GM23248 (cell line): ENCODE results near the gene LDB2. TPM values are rescaled to one million over a fixed set of nuclear protein-coding genes. Genes with fewer than 3 reads are reported as not detected.

Experiments used
- DNase-seq: peaks from one replicate; pipeline ENCODE4 v3.0.0-alpha.2; 2015
- H2AFZ ChIP-seq: fragments of 200-600 bp; sonication (generic); 2 replicates; pipeline ENCODE4 v1.6.1; 2016; ENCODE audit warnings: antibody characterized with exemption
- H3F3A ChIP-seq: fragments of 200-600 bp; sonication (generic); 2 replicates; pipeline ENCODE4 v1.6.1; 2016; ENCODE audit warnings: mild to moderate bottlenecking, antibody characterized with exemption, mixed run types; ENCODE audit not compliant: insufficient read depth
- H3K27ac ChIP-seq: fragments of 200-600 bp; sonication (generic); 2 replicates; pipeline ENCODE4 v1.5.1; 2016; ENCODE audit warnings: mild to moderate bottlenecking
- H3K27me3 ChIP-seq: fragments of 200-600 bp; sonication (generic); replicated peaks from 2 replicates; pipeline ENCODE4 v1.6.1; 2016; ENCODE audit warnings: mild to moderate bottlenecking; ENCODE audit not compliant: insufficient read depth
- H3K36me3 ChIP-seq: fragments of 200-600 bp; sonication (generic); 2 replicates; pipeline ENCODE4 v1.6.1; 2016; ENCODE audit warnings: low read depth, mild to moderate bottlenecking
- H3K4me1 ChIP-seq: fragments of 200-600 bp; sonication (generic); 2 replicates; pipeline ENCODE4 v1.6.1; 2016; ENCODE audit warnings: mild to moderate bottlenecking; ENCODE audit not compliant: insufficient read depth
- H3K4me2 ChIP-seq: fragments of 200-600 bp; sonication (generic); one replicate; pipeline ENCODE4 v1.6.1; 2016; ENCODE audit warnings: mild to moderate bottlenecking; ENCODE audit not compliant: unreplicated experiment
- H3K4me3 ChIP-seq: fragments of 200-600 bp; sonication (generic); 2 replicates; pipeline ENCODE4 v1.5.1; 2016; ENCODE audit warnings: mild to moderate bottlenecking
- H3K79me2 ChIP-seq: fragments of 200-600 bp; sonication (generic); 2 replicates; pipeline ENCODE4 v1.6.1; 2016; ENCODE audit warnings: mild to moderate bottlenecking; ENCODE audit not compliant: insufficient read depth
- H3K9ac ChIP-seq: fragments of 200-600 bp; sonication (generic); 2 replicates; pipeline ENCODE4 v1.6.1; 2016; ENCODE audit warnings: mild to moderate bottlenecking
- H3K9me2 ChIP-seq: fragments of 200-600 bp; sonication (generic); 2 replicates; pipeline ENCODE4 v1.6.1; 2016; ENCODE audit warnings: mixed run types, mild to moderate bottlenecking, moderate library complexity; ENCODE audit not compliant: insufficient read depth
- H3K9me3 ChIP-seq: fragments of 200-600 bp; sonication (generic); one replicate; pipeline ENCODE4 v1.6.1; 2017; ENCODE audit warnings: low read depth
- H4K20me1 ChIP-seq: fragments of 200-600 bp; sonication (generic); 2 replicates; pipeline ENCODE4 v1.6.0; 2016; ENCODE audit not compliant: insufficient read depth
- EZH2 ChIP-seq: fragments of 200-600 bp; sonication (generic); IDR thresholded peaks from 2 replicates; pipeline ENCODE4 v1.6.1; 2018; ENCODE audit warnings: antibody characterized with exemption, mild to moderate bottlenecking; ENCODE audit not compliant: insufficient read depth, poor library complexity, severe bottlenecking
- EZH2phosphoT487 ChIP-seq: fragments of 200-600 bp; sonication (generic); IDR thresholded peaks from 2 replicates; pipeline ENCODE4 v1.6.1; 2018; ENCODE audit warnings: antibody characterized with exemption, moderate library complexity, mild to moderate bottlenecking, low read depth; ENCODE audit not compliant: insufficient read depth
- WGBS, 2 experiments: methylation state at CpG; one replicate each; pipeline ENCODE4 v1.1.6; 2015 to 2017; ENCODE audit warnings: low lambda C conversion rate in 2 of 2, low coverage in 1 of 2; ENCODE audit errors: missing lambda C conversion rate in 2 of 2; 5-methylcytosine and 5-hydroxymethylcytosine counted together
- in situ Hi-C: fragments of 300-500 bp; cut with MboI; formaldehyde crosslinking; loops from 2 replicates; pipeline ENCODE4 v1.15.0; 2020
- polyA plus RNA-seq: library from polyadenylated mRNA; unstranded; fragments of >200 nt; fragmentation: Nextera tagmentation; extraction: Ambion mirVana; gene quantifications from 2 replicates; pipeline ENCODE4 v1.2.1, GENCODE V29; 2016
- total RNA-seq: library from RNA; depleted of rRNA; stranded (reverse); fragments of >200 nt; shearing (Covaris generic); gene quantifications from 2 replicates; pipeline ENCODE4 v1.2.3, GENCODE V29; 2014; rRNA removed

The LDB2 gene
- total RNA-seq (76.6 and 79.7 TPM in 2 replicates), polyA plus RNA-seq (48.6 and 52.8 TPM in 2 replicates)

DNA sequence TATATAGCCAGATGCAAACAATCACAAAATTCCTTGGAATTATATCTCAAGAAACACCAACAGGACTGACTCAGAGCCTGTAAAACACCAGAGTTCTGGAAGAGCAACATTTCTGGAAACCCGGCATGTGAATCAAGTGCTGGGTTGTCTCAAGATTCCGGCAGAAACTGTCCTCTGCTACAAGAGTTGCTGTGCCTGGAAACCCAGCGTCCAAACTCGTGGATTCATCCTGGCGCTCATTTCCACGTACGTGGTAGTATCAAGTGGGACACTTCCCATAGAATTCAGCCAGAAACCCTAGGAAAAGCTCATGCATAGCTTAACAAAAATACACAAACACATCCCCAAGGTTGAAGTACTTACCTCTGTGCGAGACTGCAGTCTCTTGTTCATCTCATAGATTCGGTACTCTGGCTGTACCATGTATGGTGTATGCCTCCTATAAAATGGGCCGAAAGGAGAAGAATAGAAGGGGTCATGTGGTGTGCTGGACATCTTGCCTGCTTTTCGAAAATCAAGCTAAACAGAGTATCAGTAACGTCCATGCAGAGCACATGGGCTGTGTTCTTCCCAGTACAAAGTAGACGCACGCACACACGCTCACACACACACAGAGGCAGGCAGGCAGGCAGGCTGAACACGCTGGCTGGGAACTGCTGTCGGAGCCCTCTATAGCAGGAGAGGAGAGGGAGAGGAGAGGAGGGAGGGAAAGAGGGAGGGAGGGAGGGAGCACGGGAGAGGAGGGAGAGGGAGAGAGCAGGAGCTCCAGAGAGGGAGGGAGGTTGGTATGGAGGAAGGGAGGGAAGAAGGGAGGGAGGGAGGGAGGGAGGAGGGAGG, at the start of gene LDB2:
Gene LDB2, minus strand, starts transcription at position 655 of the 837 bp plus-strand sequence.
- no peak for TF ChIP-seq EZH2
- no peak for TF ChIP-seq EZH2phosphoT487
- in situ Hi-C loops: no loop called here
- no peaks in the 10 kb centered on the region for H3K27me3 ChIP-seq
- no peaks in the 10 kb centered on the region for H3K9me3 ChIP-seq
- H3K36me3 ChIP-seq: no peaks in the 10 kb centered on the region
- H3K9me2 ChIP-seq: no peaks in the 10 kb centered on the region
- peaks cover 57% of the 10 kb centered on the region for H3F3A ChIP-seq
- peak; percentile 83 for DNase-seq
- 1 to 2% methylated on average over 17 to 18 of the region's 18 CpGs for WGBS, 2 experiments
- H3K9ac ChIP-seq: peak within 1 kb of the TSS; percentile 81
- peak within 1 kb of the TSS; percentile 84 for H2AFZ ChIP-seq
- H4K20me1 ChIP-seq: no peaks in the 10 kb centered on the region
- H3K4me2 ChIP-seq: peak within 1 kb of the TSS; percentile 99
- H3K27ac ChIP-seq: peak within 1 kb of the TSS; percentile 74
- peak within 1 kb of the TSS; percentile 88 for H3K4me3 ChIP-seq
- peaks cover 47% of the 10 kb centered on the region for H3K79me2 ChIP-seq
- peaks cover 35% of the 10 kb centered on the region for H3K4me1 ChIP-seq

DNA sequence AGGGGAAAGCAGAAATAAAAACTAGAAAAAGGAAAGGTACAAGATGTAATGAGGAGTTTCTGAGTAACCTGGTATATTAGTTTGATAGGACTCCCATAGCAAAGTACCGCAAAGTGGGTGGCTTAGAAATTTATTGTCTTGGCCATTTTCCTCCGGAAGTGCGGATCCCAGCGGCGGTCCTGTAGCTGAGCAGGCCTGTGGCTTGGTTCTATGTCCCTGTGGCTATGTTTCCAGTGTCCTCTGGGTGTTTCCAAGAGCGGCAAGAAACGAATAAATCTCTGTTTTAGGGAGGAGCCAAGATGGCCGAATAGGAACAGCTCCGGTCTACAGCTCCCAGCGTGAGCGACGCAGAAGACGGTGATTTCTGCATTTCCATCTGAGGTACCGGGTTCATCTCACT, 44.0 kb upstream of the LDB2 start:
- H3K9ac ChIP-seq: no peak overlapping the region
- no peak for TF ChIP-seq EZH2
- TF ChIP-seq EZH2phosphoT487: no peak
- H3K4me3 ChIP-seq: no peak overlapping the region
- H3K4me1 ChIP-seq: no peaks in the 10 kb centered on the region
- H3K27me3 ChIP-seq: no peaks in the 10 kb centered on the region
- no peak overlapping the region for H2AFZ ChIP-seq
- in situ Hi-C loops: no loop called here
- no peak overlapping the region for H3K4me2 ChIP-seq
- H4K20me1 ChIP-seq: no peaks in the 10 kb centered on the region
- H3K79me2 ChIP-seq: no peaks in the 10 kb centered on the region
- no peak for DNase-seq
- H3K9me3 ChIP-seq: no peaks in the 10 kb centered on the region
- 90 to 91% methylated on average over 13 of the region's 14 CpGs for WGBS, 2 experiments
- no peaks in the 10 kb centered on the region for H3F3A ChIP-seq
- H3K9me2 ChIP-seq: no peaks in the 10 kb centered on the region
- no peaks in the 10 kb centered on the region for H3K36me3 ChIP-seq
- H3K27ac ChIP-seq: no peak overlapping the region

GRCh38 chr4:16939178-16939577, 40.7 kb upstream of the LDB2 start:
- 82% methylated on average over 2 of the region's 2 CpGs for WGBS, 2 experiments
- Histone ChIP-seq H3K9me3 (no peaks in the 10 kb centered on the region), H4K20me1 (no peaks in the 10 kb centered on the region), H3K4me1 (no peaks in the 10 kb centered on the region), H3K4me3 (no peak overlapping the region), H2AFZ (no peak overlapping the region), H3K9me2 (no peaks in the 10 kb centered on the region), H3K79me2 (no peaks in the 10 kb centered on the region), H3K4me2 (no peak overlapping the region), H3F3A (no peaks in the 10 kb centered on the region), H3K27ac (no peak overlapping the region), H3K9ac (no peak overlapping the region), H3K27me3 (no peaks in the 10 kb centered on the region), H3K36me3 (no peaks in the 10 kb centered on the region)
- no peak for DNase-seq
- no peak for TF ChIP-seq EZH2phosphoT487
- in situ Hi-C loops: no loop called here

GRCh38 chr4:16938512-16939040, 40.1 kb upstream of the LDB2 start:
- H3K4me2 ChIP-seq: no peak overlapping the region
- H3K27me3 ChIP-seq: no peaks in the 10 kb centered on the region
- H3K36me3 ChIP-seq: no peaks in the 10 kb centered on the region
- H3K4me3 ChIP-seq: no peak overlapping the region
- H4K20me1 ChIP-seq: no peaks in the 10 kb centered on the region
- no peaks in the 10 kb centered on the region for H3F3A ChIP-seq
- H3K4me1 ChIP-seq: no peaks in the 10 kb centered on the region
- H3K9ac ChIP-seq: no peak overlapping the region
- H3K9me3 ChIP-seq: no peaks in the 10 kb centered on the region
- no peak overlapping the region for H2AFZ ChIP-seq
- H3K9me2 ChIP-seq: no peaks in the 10 kb centered on the region
- no peaks in the 10 kb centered on the region for H3K79me2 ChIP-seq
- TF ChIP-seq EZH2 (no peak), EZH2phosphoT487 (no peak)
- 56 to 61% methylated on average over 6 of the region's 6 CpGs for WGBS, 2 experiments
- in situ Hi-C loops: no loop called here
- no peak overlapping the region for H3K27ac ChIP-seq
- no peak for DNase-seq
